Keratinocyte (primary cell): ENCODE data around the gene ZNF768.

Source experiments
- EZH2 ChIP-seq: IDR thresholded peaks from one replicate; pipeline ENCODE4 v1.6.1; 2012; ENCODE audit warnings: inconsistent platforms, mild to moderate bottlenecking, low read length, moderate library complexity
- TF ChIP-seq, protein P1 (sequence below), 3 experiments: IDR thresholded peaks in 1 of 3; conservative IDR thresholded peaks in 1 of 3; optimal IDR thresholded peaks in 1 of 3; 2 replicates in 2 of 3; 3 replicates in 1 of 3; pipeline versions ENCODE3 to v1.5.1; 2011; ENCODE audit warnings: low read length in 3 of 3, mild to moderate bottlenecking in 3 of 3, moderate library complexity in 2 of 3, control low read depth in 1 of 3, inconsistent platforms in 1 of 3; ENCODE audit not compliant: insufficient read depth in 2 of 3; ENCODE audit errors: extremely low read depth in 1 of 3

DNA sequence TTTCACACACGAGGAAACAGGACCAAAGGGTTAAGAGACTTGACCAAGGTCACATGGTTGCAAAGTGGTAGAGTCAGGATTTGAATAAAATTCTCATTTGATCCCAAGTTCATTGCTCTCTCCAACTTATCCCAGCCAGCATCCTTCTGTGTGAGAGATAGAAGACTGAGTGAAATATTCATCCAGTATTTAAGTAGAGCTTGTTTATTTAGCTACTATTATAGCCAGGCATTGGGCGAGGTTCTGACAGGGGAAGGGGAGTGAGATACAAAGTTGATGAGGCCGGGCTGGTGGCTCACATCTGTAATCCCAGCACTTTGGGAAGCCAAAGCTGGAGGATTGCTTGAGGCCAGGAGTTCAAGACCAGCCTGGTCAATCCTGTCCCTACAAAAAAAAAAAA is 49.4 kb downstream of the ZNF768 start:
- no peak for TF ChIP-seq EZH2
- TF ChIP-seq, protein P1, sequence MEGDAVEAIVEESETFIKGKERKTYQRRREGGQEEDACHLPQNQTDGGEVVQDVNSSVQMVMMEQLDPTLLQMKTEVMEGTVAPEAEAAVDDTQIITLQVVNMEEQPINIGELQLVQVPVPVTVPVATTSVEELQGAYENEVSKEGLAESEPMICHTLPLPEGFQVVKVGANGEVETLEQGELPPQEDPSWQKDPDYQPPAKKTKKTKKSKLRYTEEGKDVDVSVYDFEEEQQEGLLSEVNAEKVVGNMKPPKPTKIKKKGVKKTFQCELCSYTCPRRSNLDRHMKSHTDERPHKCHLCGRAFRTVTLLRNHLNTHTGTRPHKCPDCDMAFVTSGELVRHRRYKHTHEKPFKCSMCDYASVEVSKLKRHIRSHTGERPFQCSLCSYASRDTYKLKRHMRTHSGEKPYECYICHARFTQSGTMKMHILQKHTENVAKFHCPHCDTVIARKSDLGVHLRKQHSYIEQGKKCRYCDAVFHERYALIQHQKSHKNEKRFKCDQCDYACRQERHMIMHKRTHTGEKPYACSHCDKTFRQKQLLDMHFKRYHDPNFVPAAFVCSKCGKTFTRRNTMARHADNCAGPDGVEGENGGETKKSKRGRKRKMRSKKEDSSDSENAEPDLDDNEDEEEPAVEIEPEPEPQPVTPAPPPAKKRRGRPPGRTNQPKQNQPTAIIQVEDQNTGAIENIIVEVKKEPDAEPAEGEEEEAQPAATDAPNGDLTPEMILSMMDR (optimal IDR thresholded peaks at IDR 0.05 in 1 of 3, IDR thresholded peaks at IDR 0.05 in 1 of 3, conservative IDR thresholded peaks at IDR 0.05 in 1 of 3; ENCODE audit: extremely low read depth in 1 of 3, insufficient read depth in 2 of 3, low read length in 3 of 3), result no peak
